ENCODE results near the gene LRRC4.
A peak's percentile ranks its signal among the peaks of the same experiment; 100 is the strongest.

The LRRC4 gene, protein sequence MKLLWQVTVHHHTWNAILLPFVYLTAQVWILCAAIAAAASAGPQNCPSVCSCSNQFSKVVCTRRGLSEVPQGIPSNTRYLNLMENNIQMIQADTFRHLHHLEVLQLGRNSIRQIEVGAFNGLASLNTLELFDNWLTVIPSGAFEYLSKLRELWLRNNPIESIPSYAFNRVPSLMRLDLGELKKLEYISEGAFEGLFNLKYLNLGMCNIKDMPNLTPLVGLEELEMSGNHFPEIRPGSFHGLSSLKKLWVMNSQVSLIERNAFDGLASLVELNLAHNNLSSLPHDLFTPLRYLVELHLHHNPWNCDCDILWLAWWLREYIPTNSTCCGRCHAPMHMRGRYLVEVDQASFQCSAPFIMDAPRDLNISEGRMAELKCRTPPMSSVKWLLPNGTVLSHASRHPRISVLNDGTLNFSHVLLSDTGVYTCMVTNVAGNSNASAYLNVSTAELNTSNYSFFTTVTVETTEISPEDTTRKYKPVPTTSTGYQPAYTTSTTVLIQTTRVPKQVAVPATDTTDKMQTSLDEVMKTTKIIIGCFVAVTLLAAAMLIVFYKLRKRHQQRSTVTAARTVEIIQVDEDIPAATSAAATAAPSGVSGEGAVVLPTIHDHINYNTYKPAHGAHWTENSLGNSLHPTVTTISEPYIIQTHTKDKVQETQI

GRCh38 chr7:128030654-128031611 is at the start of gene LRRC4:
TSS of gene LRRC4 (minus strand) at chr7:128031437. CDS start at chr7:128030640, 797 bp downstream.
- H3K36me3 ChIP-seq = peaks cover 24% of the 10 kb centered on the region
- TF ChIP-seq CTCF (IDR thresholded peaks at IDR 0.05) = no peak
- H3K27me3 ChIP-seq = no peaks in the 10 kb centered on the region
- peak within 1 kb of the TSS; percentile 94 for H3K27ac ChIP-seq
- H3K4me3 ChIP-seq (ENCODE audit: low read depth in 1 of 2, low read length in 1 of 2) = peak within 1 kb of the TSS; percentile 81 to 93
- peaks cover 60 to 64% of the 10 kb centered on the region in 2 experiments for H3K4me1 ChIP-seq (ENCODE audit: control insufficient read depth in 1 of 2, insufficient read depth in 1 of 2, low read depth in 1 of 2, low read length in 1 of 2)
- no peaks in the 10 kb centered on the region for H3K9me3 ChIP-seq

DNA sequence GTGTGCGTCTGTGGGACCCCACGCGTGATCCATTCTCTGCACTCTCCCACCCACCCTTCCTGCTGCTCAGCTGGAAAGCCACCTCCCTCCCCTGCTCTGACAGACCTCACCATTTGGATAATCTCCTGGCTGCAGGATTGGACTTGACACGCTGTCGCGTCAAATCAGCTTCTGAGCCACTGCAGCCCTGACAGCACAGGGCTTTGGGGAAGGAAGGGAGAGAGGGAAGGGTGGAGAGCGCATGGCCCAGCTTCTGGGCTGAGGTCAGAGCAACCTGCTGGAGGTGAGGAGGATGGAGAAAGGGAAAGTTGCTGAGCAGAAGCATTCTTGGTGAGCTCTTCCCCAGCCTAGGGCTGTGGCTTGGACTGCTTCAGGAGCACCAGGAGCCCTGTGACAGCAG is 48.9 kb upstream of the LRRC4 start:
- Histone ChIP-seq H3K4me3 (ENCODE audit: low read depth in 1 of 2, low read length in 1 of 2) (no peak overlapping the region), H3K4me1 (ENCODE audit: control insufficient read depth in 1 of 2, insufficient read depth in 1 of 2, low read depth in 1 of 2, low read length in 1 of 2) (no peaks in the 10 kb centered on the region), H3K27me3 (no peaks in the 10 kb centered on the region), H3K27ac (no peak overlapping the region), H3K36me3 (peaks cover 22% of the 10 kb centered on the region), H3K9me3 (no peaks in the 10 kb centered on the region)
- TF ChIP-seq CTCF (IDR thresholded peaks at IDR 0.05) = no peak

DNA sequence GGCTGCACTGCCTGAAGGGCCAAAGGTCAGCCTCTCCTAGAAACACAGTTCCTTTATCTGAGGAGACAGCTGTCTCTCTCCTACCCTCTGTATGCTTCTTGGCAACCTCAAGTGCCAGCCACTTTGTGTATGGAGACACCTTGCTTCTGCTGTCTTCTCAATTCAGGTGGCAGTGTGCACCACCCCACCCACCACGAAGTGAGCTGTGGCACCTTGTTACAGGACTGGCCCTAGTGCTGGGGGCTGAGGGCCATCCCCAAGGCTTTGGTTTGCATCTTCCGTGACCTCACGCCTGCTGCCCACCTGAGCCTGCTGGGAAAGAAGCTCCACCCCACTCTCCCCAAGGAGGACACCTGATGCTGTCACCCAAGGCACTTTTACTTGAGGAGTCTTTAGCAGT is 47.1 kb upstream of the LRRC4 start:
- Histone ChIP-seq H3K27me3 (no peaks in the 10 kb centered on the region), H3K4me1 (ENCODE audit: control insufficient read depth in 1 of 2, insufficient read depth in 1 of 2, low read depth in 1 of 2, low read length in 1 of 2) (no peaks in the 10 kb centered on the region), H3K36me3 (peaks cover 27% of the 10 kb centered on the region), H3K4me3 (ENCODE audit: low read depth in 1 of 2, low read length in 1 of 2) (no peak overlapping the region), H3K27ac (no peak overlapping the region), H3K9me3 (no peaks in the 10 kb centered on the region)
- TF ChIP-seq CTCF (IDR thresholded peaks at IDR 0.05) = no peak

GRCh38 chr7:128076796-128077271 is 45.6 kb upstream of the LRRC4 start:
- Histone ChIP-seq H3K27ac (no peak overlapping the region), H3K4me3 (ENCODE audit: low read depth in 1 of 2, low read length in 1 of 2) (no peak overlapping the region), H3K9me3 (no peaks in the 10 kb centered on the region), H3K36me3 (peaks cover 20% of the 10 kb centered on the region), H3K4me1 (ENCODE audit: control insufficient read depth in 1 of 2, insufficient read depth in 1 of 2, low read depth in 1 of 2, low read length in 1 of 2) (no peaks in the 10 kb centered on the region), H3K27me3 (no peaks in the 10 kb centered on the region)
- TF ChIP-seq CTCF (IDR thresholded peaks at IDR 0.05) = no peak

- Histone ChIP-seq H3K27ac (no peak overlapping the region), H3K9me3 (no peaks in the 10 kb centered on the region), H3K36me3 (peaks cover 15% of the 10 kb centered on the region), H3K4me3 (ENCODE audit: low read depth in 1 of 2, low read length in 1 of 2) (no peak overlapping the region), H3K27me3 (no peaks in the 10 kb centered on the region), H3K4me1 (ENCODE audit: control insufficient read depth in 1 of 2, insufficient read depth in 1 of 2, low read depth in 1 of 2, low read length in 1 of 2) (no peaks in the 10 kb centered on the region)
- no peak for TF ChIP-seq CTCF (IDR thresholded peaks at IDR 0.05)
Observed at GRCh38 chr7:128076196-128076795, 45.1 kb upstream of the LRRC4 start.
